Liver (tissue), 9 donors: Measurements from ENCODE around the gene KCNK10. TPM values are rescaled to one million over a fixed set of nuclear protein-coding genes. Genes with fewer than 3 reads are reported as not detected.

ENCODE experiments used
- DNase-seq: peaks from one replicate; pipeline ENCODE4 v3.0.0-alpha.2; 2017; ENCODE audit warnings: low spot score
- H3K27ac ChIP-seq, 2 donors: one replicate each; pipeline ENCODE4 v1.7.0; 2013; ENCODE audit warnings: inconsistent platforms in 2 of 2, low read length in 2 of 2, control low read depth in 1 of 2, low read depth in 1 of 2, mild to moderate bottlenecking in 1 of 2
- H3K27me3 ChIP-seq, 4 donors: one replicate each; pipeline versions ENCODE4 v1.6.1 to v1.7.0; 2013; ENCODE audit warnings: low read length in 3 of 4, inconsistent platforms in 1 of 4, mild to moderate bottlenecking in 1 of 4, moderate library complexity in 1 of 4; ENCODE audit not compliant: control insufficient read depth in 4 of 4, insufficient read depth in 4 of 4
- H3K36me3 ChIP-seq, 4 donors: one replicate each; pipeline versions ENCODE4 v1.6.1 to v1.7.0; 2013; ENCODE audit warnings: low read length in 3 of 4, mild to moderate bottlenecking in 3 of 4, low read depth in 1 of 4, moderate library complexity in 1 of 4; ENCODE audit not compliant: control insufficient read depth in 4 of 4, insufficient read depth in 3 of 4
- H3K4me1 ChIP-seq, 4 donors: one replicate each; pipeline versions ENCODE4 v1.6.1 to v1.7.0; 2013; ENCODE audit warnings: low read length in 3 of 4, mild to moderate bottlenecking in 3 of 4, moderate library complexity in 1 of 4; ENCODE audit not compliant: control insufficient read depth in 4 of 4, insufficient read depth in 4 of 4
- H3K4me3 ChIP-seq, 3 donors: one replicate each; pipeline versions ENCODE4 v1.6.1 to v1.7.0; 2013; ENCODE audit warnings: low read length in 3 of 3, control low read depth in 1 of 3, low read depth in 1 of 3, mild to moderate bottlenecking in 1 of 3
- H3K9ac ChIP-seq, 2 donors: one replicate each; pipeline ENCODE4 v1.7.0; 2013; ENCODE audit warnings: low read length in 2 of 2, mild to moderate bottlenecking in 2 of 2, moderate library complexity in 2 of 2, control low read depth in 1 of 2, low read depth in 1 of 2
- H3K9me3 ChIP-seq, 4 donors: one replicate each; pipeline versions ENCODE4 v1.6.1 to v1.7.0; 2013; ENCODE audit warnings: low read length in 3 of 4; ENCODE audit not compliant: control insufficient read depth in 4 of 4
- ATF3 ChIP-seq: IDR thresholded peaks from 2 replicates; pipeline ENCODE4 v1.6.1; 2016; ENCODE audit warnings: antibody characterized with exemption
- CTCF ChIP-seq: fragments of 150-350 bp; IDR thresholded peaks from 2 replicates; pipeline ENCODE4 v1.5.1; 2017; ENCODE audit warnings: improper control_type of control experiment, low read depth, low read length; ENCODE audit not compliant: missing input control
- EGR1 ChIP-seq, 2 donors: IDR thresholded peaks; 2 replicates each; pipeline ENCODE4 v1.6.1; 2016 to 2018; ENCODE audit warnings: antibody characterized with exemption in 2 of 2, low read depth in 2 of 2
- FOXA1 ChIP-seq: IDR thresholded peaks from 2 replicates; pipeline ENCODE4 v1.6.1; 2016; ENCODE audit warnings: antibody characterized with exemption
- FOXA2 ChIP-seq: IDR thresholded peaks from 2 replicates; pipeline ENCODE4 v1.6.1; 2016; ENCODE audit warnings: antibody characterized with exemption
- GABPA ChIP-seq, 2 donors: IDR thresholded peaks in 1 of 2; conservative IDR thresholded peaks in 1 of 2; 2 replicates each; pipeline ENCODE4 v1.6.1; 2016; ENCODE audit warnings: antibody characterized with exemption in 2 of 2, mild to moderate bottlenecking in 1 of 2, moderate library complexity in 1 of 2
- HNF4A ChIP-seq, 2 donors: conservative IDR thresholded peaks; 2 replicates each; pipeline ENCODE4 v1.6.1; 2016; ENCODE audit warnings: antibody characterized with exemption in 2 of 2, mild to moderate bottlenecking in 2 of 2
- HNF4G ChIP-seq: IDR thresholded peaks from 2 replicates; pipeline ENCODE4 v1.6.1; 2016; ENCODE audit warnings: antibody characterized with exemption
- JUND ChIP-seq, 2 donors: IDR thresholded peaks; 2 replicates each; pipeline ENCODE4 v1.6.1; 2016; ENCODE audit warnings: antibody characterized with exemption in 2 of 2
- MAX ChIP-seq: IDR thresholded peaks from 2 replicates; pipeline ENCODE4 v1.6.1; 2016; ENCODE audit warnings: antibody characterized with exemption
- NR2F2 ChIP-seq: IDR thresholded peaks from 2 replicates; pipeline ENCODE4 v1.6.1; 2016; ENCODE audit warnings: antibody characterized with exemption
- RAD21 ChIP-seq, 2 donors: IDR thresholded peaks; 2 replicates each; pipeline ENCODE4 v1.6.1; 2016; ENCODE audit warnings: antibody characterized with exemption in 2 of 2, mild to moderate bottlenecking in 2 of 2
- REST ChIP-seq: IDR thresholded peaks from 2 replicates; pipeline ENCODE4 v1.6.1; 2016; ENCODE audit warnings: antibody characterized with exemption, mild to moderate bottlenecking
- RXRA ChIP-seq, 2 donors: IDR thresholded peaks; 2 replicates each; pipeline ENCODE4 v1.6.1; 2017 to 2018; ENCODE audit warnings: antibody characterized with exemption in 2 of 2, mild to moderate bottlenecking in 1 of 2
- SP1 ChIP-seq: IDR thresholded peaks from 2 replicates; pipeline ENCODE4 v1.6.1; 2018; ENCODE audit warnings: antibody characterized with exemption, mild to moderate bottlenecking
- TAF1 ChIP-seq: conservative IDR thresholded peaks from 2 replicates; pipeline ENCODE4 v1.6.1; 2016; ENCODE audit warnings: antibody characterized with exemption, mild to moderate bottlenecking
- YY1 ChIP-seq: IDR thresholded peaks from 2 replicates; pipeline ENCODE4 v1.6.1; 2016; ENCODE audit warnings: antibody characterized with exemption, mild to moderate bottlenecking
- ZBTB33 ChIP-seq: IDR thresholded peaks from 2 replicates; pipeline ENCODE4 v1.6.1; 2016; ENCODE audit warnings: antibody characterized with exemption
- WGBS: extraction: QIAGEN DNeasy Blood & Tissue Kit; methylation state at CpG from one replicate; pipeline ENCODE4 v1.1.7; 2013; 5-methylcytosine and 5-hydroxymethylcytosine counted together
- polyA plus RNA-seq, 2 donors: library from polyadenylated mRNA; stranded (reverse) in 1 of 2; unstranded in 1 of 2; fragments of 200-250 nt in 1 of 2; fragments of >200 nt in 1 of 2; fragmentation: Nextera tagmentation in 1 of 2; extraction: Ambion mirVana in 1 of 2; gene quantifications; one replicate each; pipeline versions ENCODE4 v1.2.1 to v1.2.3, GENCODE V29; 2013 to 2015
- total RNA-seq, 2 donors: library from RNA; depleted of rRNA; stranded (reverse); fragments of >200 nt; gene quantifications; one replicate each; pipeline ENCODE4 v1.2.3, GENCODE V29; 2014
- donor health status: healthy.
- donor health status: healthy.
- donor health status: healthy.
- donor health status: healthy.
- donor health status: healthy.

KCNK10 gene
- total and polyA plus RNA-seq, 4 donors: 0.05 TPM; not detected in 3

GRCh38 chr14:88142997-88143396 is 180.1 kb downstream of the KCNK10 start:
- no peak overlapping the region for H3K27ac ChIP-seq
- H3K27me3 ChIP-seq: no peaks in the 10 kb centered on the region
- H3K4me1 ChIP-seq: no peaks in the 10 kb centered on the region
- TF ChIP-seq EGR1 (IDR thresholded peaks at IDR 0.05; ENCODE audit: low read depth in 2 of 2) (no peak), CTCF (no peak), MAX (no peak), SP1 (no peak), HNF4A (conservative IDR thresholded peaks at IDR 0.05) (no peak), FOXA2 (no peak), YY1 (no peak), REST (no peak), FOXA1 (no peak), TAF1 (no peak), RXRA (IDR thresholded peaks at IDR 0.05) (no peak), HNF4G (no peak), ATF3 (no peak), RAD21 (IDR thresholded peaks at IDR 0.05) (no peak), JUND (IDR thresholded peaks at IDR 0.05) (no peak), NR2F2 (no peak), GABPA (IDR thresholded peaks at IDR 0.05 in 1 of 2, conservative IDR thresholded peaks at IDR 0.05 in 1 of 2) (no peak), ZBTB33 (no peak)
- 83% methylated on average over 7 of the region's 7 CpGs for WGBS
- no peaks in the 10 kb centered on the region for H3K36me3 ChIP-seq
- no peak overlapping the region for H3K4me3 ChIP-seq
- no peaks in the 10 kb centered on the region for H3K9me3 ChIP-seq
- H3K9ac ChIP-seq: no peak overlapping the region
- no peak for DNase-seq

GRCh38 chr14:88140874-88141273 is 182.2 kb downstream of the KCNK10 start:
- DNase-seq: no peak
- Histone ChIP-seq H3K4me3 (no peak overlapping the region), H3K27ac (no peak overlapping the region), H3K4me1 (no peaks in the 10 kb centered on the region), H3K9me3 (no peaks in the 10 kb centered on the region), H3K27me3 (no peaks in the 10 kb centered on the region), H3K9ac (no peak overlapping the region), H3K36me3 (no peaks in the 10 kb centered on the region)
- WGBS: 93% methylated on average over 3 of the region's 3 CpGs
- TF ChIP-seq RXRA (IDR thresholded peaks at IDR 0.05) (no peak), ATF3 (no peak), CTCF (no peak), JUND (IDR thresholded peaks at IDR 0.05) (no peak), REST (no peak), YY1 (no peak), SP1 (no peak), MAX (no peak), GABPA (IDR thresholded peaks at IDR 0.05 in 1 of 2, conservative IDR thresholded peaks at IDR 0.05 in 1 of 2) (no peak)
